NB4 (cell line): ENCODE results near the gene NFRKB.

Experiments
- CTCF ChIP-seq: IDR thresholded peaks from one replicate; pipeline ENCODE4 v1.5.1; 2012; ENCODE audit warnings: low read depth, low read length
- POLR2A ChIP-seq: IDR thresholded peaks from 2 replicates; pipeline ENCODE4 v1.6.1; 2011; ENCODE audit warnings: mild to moderate bottlenecking; ENCODE audit not compliant: insufficient read length; ENCODE audit errors: extremely low read depth

DNA sequence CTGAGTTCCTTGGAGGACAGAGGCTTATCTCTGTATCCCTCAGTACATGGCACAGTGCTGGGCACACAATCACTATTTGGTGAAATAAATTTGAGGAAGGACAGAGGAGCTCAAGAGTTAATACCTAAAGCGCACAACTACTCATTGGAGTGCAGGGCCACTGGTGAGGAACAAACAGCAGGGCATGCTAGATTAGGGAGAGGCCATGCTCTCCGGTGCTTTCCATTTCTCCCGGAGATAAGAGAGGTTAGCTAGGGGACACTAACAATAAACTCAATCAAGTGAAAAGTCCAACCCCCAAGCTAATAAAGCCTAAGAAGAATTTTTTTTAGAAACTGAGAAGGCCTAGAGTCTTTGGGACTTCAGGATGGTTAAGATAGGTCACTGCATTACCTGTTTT, 29.1 kb downstream of the NFRKB start:
- TF ChIP-seq POLR2A (no peak), CTCF (no peak)
